GM10266 (cell line): ENCODE measurements around the gene RABGAP1L.

Source experiments
- DNase-seq: peaks from one replicate; pipeline ENCODE4 v3.0.0; 2012; ENCODE audit errors: extremely low spot score
- TF ChIP-seq, protein P1 (sequence below): IDR thresholded peaks from 2 replicates; pipeline ENCODE4 v1.5.1; 2012; ENCODE audit warnings: mild to moderate bottlenecking, low read depth; ENCODE audit not compliant: control insufficient read depth, insufficient read depth; ENCODE audit errors: missing control alignments

RABGAP1L gene

DNA sequence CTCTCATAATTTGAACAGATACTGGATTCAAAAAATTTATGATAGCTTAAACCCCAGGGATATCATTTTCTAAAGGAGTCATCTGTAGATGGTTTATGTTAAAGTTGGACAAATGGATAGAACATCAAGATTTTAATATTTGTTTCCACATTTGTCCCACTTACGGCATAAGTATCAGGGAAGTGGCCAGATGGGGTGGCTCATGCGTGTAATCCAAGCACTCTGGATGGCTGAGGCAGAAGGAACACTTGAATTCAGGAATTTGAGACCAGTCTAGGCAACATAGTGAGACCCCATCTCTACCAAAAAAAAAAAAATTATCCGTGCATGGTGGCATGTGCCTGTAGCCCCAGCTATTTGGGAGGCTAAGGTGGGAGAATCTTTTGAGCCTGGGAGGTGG, 517.5 kb downstream of the RABGAP1L start:
- DNase-seq = no peak
- TF ChIP-seq, protein P1, sequence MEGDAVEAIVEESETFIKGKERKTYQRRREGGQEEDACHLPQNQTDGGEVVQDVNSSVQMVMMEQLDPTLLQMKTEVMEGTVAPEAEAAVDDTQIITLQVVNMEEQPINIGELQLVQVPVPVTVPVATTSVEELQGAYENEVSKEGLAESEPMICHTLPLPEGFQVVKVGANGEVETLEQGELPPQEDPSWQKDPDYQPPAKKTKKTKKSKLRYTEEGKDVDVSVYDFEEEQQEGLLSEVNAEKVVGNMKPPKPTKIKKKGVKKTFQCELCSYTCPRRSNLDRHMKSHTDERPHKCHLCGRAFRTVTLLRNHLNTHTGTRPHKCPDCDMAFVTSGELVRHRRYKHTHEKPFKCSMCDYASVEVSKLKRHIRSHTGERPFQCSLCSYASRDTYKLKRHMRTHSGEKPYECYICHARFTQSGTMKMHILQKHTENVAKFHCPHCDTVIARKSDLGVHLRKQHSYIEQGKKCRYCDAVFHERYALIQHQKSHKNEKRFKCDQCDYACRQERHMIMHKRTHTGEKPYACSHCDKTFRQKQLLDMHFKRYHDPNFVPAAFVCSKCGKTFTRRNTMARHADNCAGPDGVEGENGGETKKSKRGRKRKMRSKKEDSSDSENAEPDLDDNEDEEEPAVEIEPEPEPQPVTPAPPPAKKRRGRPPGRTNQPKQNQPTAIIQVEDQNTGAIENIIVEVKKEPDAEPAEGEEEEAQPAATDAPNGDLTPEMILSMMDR = no peak

DNA sequence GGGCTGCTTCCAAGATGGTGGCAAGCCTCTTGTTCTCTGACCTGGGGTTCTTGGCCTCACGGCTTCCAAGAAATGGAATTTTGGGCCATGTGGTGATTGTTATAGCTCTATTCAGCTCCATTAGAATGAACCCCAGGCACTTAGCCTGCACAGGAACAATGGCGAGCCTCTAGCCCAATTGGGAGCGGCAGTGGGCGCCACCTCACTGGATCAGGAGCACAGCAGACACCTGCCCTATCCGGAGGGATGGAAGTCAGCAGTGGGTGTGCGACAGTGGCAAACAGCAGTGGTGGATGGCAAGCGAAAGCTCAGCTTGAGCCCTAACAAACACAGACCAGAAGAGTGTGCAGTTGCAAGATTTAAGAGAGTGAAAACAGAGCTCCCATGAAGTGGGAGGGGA, 519.3 kb downstream of the RABGAP1L start:
- TF ChIP-seq, protein P1 = no peak
- no peak for DNase-seq

DNA sequence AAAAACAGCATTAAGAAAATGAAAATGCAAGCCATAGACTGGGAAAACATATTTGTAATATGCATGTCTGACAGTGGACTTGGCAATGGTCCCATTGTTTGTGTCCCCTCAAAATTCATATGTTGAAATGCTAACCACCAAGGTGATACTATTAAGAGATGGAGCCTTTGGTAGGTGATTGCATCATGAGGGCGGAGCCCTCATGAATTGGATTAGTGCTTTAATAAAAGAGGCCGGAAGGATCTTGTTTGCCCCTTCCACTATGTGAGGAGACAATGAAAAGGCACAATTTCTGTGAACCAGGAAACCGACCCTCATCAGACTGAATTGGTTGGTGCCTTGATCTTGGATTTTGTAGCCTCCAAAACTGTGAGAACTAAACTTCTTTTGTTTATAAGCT, 520.8 kb downstream of the RABGAP1L start:
- TF ChIP-seq, protein P1 = no peak
- no peak for DNase-seq

DNA sequence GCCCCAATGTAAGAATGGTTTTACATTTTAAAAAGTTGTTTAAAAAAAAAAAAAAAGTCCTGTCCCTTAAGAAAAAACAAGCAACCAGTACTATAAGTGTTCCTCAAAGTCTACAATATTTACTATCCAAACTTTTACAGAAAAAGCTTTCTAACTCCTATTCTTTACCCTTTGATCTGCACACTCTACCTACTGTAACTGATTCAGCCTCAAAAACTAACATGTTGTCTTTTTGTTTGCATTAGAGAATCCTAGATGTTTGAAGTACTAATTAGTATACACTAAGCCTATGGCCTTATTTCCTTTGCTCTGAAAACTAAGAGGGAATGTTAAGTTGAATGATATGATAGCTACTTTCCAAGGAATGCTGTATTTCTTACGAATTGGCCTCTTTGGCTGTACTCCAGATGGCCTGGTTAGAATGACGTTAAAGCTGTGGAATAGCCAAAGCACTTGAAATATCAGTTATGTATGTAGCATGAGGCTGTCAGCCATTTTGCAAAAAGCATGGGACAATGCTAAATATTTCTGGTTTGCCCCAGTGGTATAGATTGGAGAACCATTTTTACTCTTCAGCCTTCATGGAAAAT, 523.2 kb downstream of the RABGAP1L start:
- DNase-seq = no peak
- TF ChIP-seq, protein P1 = no peak

DNA sequence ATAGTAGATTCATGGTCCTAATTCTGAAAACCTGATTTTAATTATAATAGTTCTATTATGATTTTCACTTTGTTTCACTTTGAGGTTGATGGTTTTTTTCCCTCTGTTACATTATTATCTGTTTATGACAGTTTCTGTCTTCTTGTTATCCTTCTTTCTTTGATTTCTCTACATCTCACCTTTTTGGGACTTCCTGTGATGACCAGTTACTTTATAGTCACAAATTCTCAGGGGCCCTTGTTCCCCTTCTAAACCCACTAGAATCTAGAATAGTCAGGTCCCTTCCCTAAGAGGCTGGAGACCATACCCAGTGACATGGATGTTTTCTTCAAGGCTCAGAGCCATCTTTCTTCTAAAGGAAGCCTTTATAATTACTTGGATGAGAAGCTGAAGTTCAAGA, 526.9 kb downstream of the RABGAP1L start:
- no peak for DNase-seq
- TF ChIP-seq, protein P1 = no peak

DNA sequence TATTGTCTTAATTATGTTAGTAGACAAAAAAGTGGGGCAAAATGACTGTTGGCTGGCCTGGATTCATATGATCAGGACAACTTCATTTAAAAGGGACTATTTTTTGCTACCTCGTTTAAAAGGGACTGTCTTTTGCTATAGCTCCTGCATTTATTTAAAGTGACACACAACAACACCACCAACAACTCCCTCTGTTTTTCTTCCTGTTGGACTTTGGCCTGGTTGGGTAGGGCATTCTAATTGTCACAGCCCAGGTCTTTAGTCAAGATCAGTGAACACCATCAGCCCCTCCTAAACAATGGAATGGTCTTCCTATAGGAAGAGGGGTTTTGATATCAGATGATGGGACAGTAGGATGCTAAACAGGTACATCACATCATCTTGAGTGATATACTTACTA, 530.2 kb downstream of the RABGAP1L start:
- TF ChIP-seq, protein P1 = no peak
- no peak for DNase-seq

DNA sequence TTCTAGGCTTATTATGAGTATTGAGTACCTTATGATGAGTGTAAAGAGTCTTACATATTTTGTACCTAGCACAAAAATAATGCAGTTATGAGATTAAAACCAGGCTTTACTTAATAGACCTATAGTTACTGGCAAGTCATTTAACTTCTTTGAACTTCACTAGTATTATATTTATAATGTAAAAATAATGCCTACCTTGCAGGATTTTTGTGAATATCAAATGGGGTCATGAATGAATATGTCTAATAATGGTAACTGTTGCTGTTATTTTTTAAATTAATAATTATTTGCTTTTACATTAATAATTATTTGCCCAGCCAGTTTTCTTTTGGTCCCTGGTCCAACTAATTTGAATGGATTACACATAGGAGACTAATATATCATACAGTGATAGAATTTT, 530.9 kb downstream of the RABGAP1L start:
- TF ChIP-seq, protein P1 = no peak
- DNase-seq = no peak
